Activated CD8-positive, alpha-beta T cell treated with anti-CD3 and anti-CD28 coated beads for 36 hours (primary cell): Measurements from ENCODE around the gene UVRAG. TPM values are rescaled to one million over a fixed set of nuclear protein-coding genes. Genes with fewer than 3 reads are reported as not detected.

Source experiments
- ATAC-seq: fragments of 200-7000 bp; cut with Tn5 transposase; one replicate; pipeline ENCODE4 v1.10.0; 2021; ENCODE audit warnings: mild to moderate bottlenecking, moderate library complexity
- CTCF ChIA-PET: fragments of 350-600 bp; sonication (Branson Sonifier 250); formaldehyde crosslinking; loops from one replicate; lab custom pipeline; 2021; ENCODE audit warnings: antibody characterized with exemption; lab: Charles Lee
- POLR2A ChIA-PET: fragments of 350-600 bp; sonication (Branson Sonifier 250); formaldehyde crosslinking; loops from one replicate; lab custom pipeline; 2021; ENCODE audit warnings: antibody characterized with exemption; lab: Charles Lee
- DNase-seq: peaks from one replicate; pipeline ENCODE4 v3.0.0-alpha.2; 2020
- H3K27ac Mint-ChIP-seq: one replicate; pipeline ENCODE4 v1.8.0; 2021; ENCODE audit warnings: mild to moderate bottlenecking, mixed read lengths
- H3K27me3 Mint-ChIP-seq: one replicate; pipeline ENCODE4 v1.8.0; 2021; ENCODE audit warnings: mixed read lengths
- H3K36me3 Mint-ChIP-seq: one replicate; pipeline ENCODE4 v1.8.0; 2021; ENCODE audit warnings: low read depth, mixed read lengths
- H3K4me1 Mint-ChIP-seq: one replicate; pipeline ENCODE4 v1.8.0; 2021; ENCODE audit warnings: low read depth, mixed read lengths
- H3K4me3 Mint-ChIP-seq: one replicate; pipeline ENCODE4 v1.8.0; 2021; ENCODE audit warnings: mild to moderate bottlenecking, moderate library complexity, mixed read lengths
- H3K9me3 Mint-ChIP-seq: one replicate; pipeline ENCODE4 v1.8.0; 2021; ENCODE audit warnings: mixed read lengths
- intact Hi-C: fragments of 100-400 bp; cut with micrococcal nuclease; formaldehyde crosslinking; loops from one replicate; pipeline ENCODE4 v1.10.0; 2022
- total RNA-seq, 2 experiments: library from RNA; stranded (reverse); gene quantifications; one replicate each; pipeline ENCODE4 v1.2.3, GENCODE V29; 2021
- TF ChIP-seq, protein P1 (sequence below): fragments of 200-600 bp; IDR thresholded peaks from one replicate; pipeline ENCODE4 v1.8.0; 2022; ENCODE audit warnings: antibody characterized with exemption, mild to moderate bottlenecking

UVRAG gene
- total RNA-seq, 2 experiments from 2014 or later = 14.4 to 15.7 TPM

DNA sequence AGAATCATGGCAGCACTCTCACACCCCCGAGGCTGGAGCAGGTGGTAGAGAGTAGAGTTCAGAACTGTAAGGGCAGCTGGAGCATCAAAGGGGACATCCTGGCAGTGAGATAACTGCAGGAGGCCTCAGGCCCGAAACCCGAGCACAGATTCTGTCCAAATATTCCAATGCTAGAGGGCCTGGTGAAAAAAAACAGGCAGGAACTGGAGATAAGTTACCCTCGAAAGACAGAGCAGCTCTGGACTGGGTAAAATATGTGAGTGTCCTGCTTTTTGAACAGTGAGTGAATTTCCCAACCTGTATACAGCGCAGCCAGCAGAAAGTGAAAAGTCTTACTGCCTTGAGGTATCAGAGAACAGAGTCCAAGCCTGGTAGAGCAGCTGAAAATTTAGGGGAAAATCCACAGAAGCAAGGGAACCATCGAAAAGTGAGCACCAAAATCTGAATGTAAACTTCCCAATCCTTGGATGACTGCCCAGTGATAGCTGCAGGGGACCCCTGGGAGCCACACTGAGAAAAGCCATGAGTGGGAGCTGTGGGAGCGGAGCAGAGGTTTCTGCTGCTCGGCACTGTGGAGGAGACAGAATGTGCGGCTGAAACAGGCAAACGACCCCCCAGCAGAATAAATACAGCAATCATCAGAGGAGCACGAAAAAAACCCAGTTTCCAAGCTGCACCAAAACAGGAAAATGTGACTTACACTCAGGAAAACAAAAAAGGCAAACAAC lies 340.7 kb downstream of the UVRAG start:
- H3K4me1 Mint-ChIP-seq = peaks cover 25% of the 10 kb centered on the region
- DNase-seq (no peak), ATAC-seq (no peak)
- ChIA-PET CTCF (interaction anchor here (2.0 kb wide), 1 partner anchor 259 kb away, joined by 7 read pairs; no protein-coding TSS in a partner anchor), POLR2A (no interaction called here)
- H3K4me3 Mint-ChIP-seq = no peak overlapping the region
- peaks cover 8% of the 10 kb centered on the region for H3K27me3 Mint-ChIP-seq
- H3K36me3 Mint-ChIP-seq = no peaks in the 10 kb centered on the region
- TF ChIP-seq, protein P1, sequence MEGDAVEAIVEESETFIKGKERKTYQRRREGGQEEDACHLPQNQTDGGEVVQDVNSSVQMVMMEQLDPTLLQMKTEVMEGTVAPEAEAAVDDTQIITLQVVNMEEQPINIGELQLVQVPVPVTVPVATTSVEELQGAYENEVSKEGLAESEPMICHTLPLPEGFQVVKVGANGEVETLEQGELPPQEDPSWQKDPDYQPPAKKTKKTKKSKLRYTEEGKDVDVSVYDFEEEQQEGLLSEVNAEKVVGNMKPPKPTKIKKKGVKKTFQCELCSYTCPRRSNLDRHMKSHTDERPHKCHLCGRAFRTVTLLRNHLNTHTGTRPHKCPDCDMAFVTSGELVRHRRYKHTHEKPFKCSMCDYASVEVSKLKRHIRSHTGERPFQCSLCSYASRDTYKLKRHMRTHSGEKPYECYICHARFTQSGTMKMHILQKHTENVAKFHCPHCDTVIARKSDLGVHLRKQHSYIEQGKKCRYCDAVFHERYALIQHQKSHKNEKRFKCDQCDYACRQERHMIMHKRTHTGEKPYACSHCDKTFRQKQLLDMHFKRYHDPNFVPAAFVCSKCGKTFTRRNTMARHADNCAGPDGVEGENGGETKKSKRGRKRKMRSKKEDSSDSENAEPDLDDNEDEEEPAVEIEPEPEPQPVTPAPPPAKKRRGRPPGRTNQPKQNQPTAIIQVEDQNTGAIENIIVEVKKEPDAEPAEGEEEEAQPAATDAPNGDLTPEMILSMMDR = no peak
- no peak overlapping the region for H3K27ac Mint-ChIP-seq
- no peaks in the 10 kb centered on the region for H3K9me3 Mint-ChIP-seq
- intact Hi-C loops = no loop called here

DNA sequence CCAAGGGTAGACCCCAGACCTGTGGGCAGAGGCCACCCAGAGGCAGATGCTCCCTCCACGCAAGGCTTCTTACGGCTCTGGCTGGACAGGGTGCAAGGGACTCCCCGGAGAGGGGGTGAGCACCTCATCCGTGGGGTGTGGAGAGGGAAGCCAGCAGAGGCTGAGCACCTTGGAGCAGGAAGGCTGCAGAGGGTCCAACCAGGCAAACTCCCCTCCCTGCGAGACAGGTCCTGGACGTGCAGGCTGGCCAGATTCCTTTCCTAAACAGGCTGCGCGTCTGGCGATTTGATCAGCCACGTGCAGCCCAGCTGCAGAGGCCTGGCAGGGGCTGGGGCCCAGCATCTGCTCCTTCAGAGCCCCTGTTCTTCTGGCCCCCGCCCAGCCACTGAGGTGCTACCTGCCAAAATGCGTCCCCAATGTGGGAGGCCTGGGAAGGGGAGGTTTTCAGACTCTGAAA lies 342.0 kb downstream of the UVRAG start:
- TF ChIP-seq, protein P1 = no peak
- no peaks in the 10 kb centered on the region for H3K36me3 Mint-ChIP-seq
- DNase-seq (no peak), ATAC-seq (no peak)
- H3K9me3 Mint-ChIP-seq = no peaks in the 10 kb centered on the region
- ChIA-PET POLR2A (no interaction called here), CTCF (interaction anchor here (1.2 to 2.0 kb wide), 2 partner anchors 260 to 290 kb away, joined by 3 to 7 read pairs; no protein-coding TSS in a partner anchor)
- no peak overlapping the region for H3K4me3 Mint-ChIP-seq
- H3K27me3 Mint-ChIP-seq = peaks cover 5% of the 10 kb centered on the region
- no peak overlapping the region for H3K27ac Mint-ChIP-seq
- intact Hi-C loops = no loop called here
- peaks cover 19% of the 10 kb centered on the region for H3K4me1 Mint-ChIP-seq

DNA sequence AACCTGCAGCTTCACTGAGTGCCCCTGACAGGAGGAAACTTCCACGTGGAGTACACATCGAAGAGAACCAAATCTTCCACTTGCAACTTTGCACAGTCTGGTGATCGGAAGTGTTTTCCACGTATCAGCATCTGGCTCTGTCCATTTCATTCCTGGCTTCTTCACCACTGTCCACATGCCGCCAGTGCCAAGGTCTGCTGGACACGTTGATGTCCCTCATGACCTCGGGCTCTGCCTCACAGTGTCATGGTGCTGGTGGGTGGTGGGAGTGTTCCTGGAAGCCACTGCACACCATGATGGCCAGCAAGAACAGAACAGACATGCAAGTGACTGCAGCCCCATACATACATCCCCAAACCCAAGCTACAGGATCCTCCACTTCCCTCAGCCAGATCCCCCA lies 342.9 kb downstream of the UVRAG start:
- Mint-ChIP-seq H3K4me3 (no peak overlapping the region), H3K27ac (no peak overlapping the region), H3K27me3 (peaks cover 2% of the 10 kb centered on the region), H3K9me3 (no peaks in the 10 kb centered on the region), H3K36me3 (no peaks in the 10 kb centered on the region), H3K4me1 (peaks cover 11% of the 10 kb centered on the region)
- DNase-seq = no peak
- TF ChIP-seq, protein P1 = no peak
- ATAC-seq = no peak
- CTCF ChIA-PET = interaction anchor here (1.2 kb wide), 1 partner anchor 291 kb away, joined by 3 read pairs; no protein-coding TSS in a partner anchor
- POLR2A ChIA-PET = interaction anchor here (0.6 kb wide), 1 partner anchor 1011 kb away, joined by 8 read pairs; no protein-coding TSS in a partner anchor
- intact Hi-C loops = no loop called here

DNA sequence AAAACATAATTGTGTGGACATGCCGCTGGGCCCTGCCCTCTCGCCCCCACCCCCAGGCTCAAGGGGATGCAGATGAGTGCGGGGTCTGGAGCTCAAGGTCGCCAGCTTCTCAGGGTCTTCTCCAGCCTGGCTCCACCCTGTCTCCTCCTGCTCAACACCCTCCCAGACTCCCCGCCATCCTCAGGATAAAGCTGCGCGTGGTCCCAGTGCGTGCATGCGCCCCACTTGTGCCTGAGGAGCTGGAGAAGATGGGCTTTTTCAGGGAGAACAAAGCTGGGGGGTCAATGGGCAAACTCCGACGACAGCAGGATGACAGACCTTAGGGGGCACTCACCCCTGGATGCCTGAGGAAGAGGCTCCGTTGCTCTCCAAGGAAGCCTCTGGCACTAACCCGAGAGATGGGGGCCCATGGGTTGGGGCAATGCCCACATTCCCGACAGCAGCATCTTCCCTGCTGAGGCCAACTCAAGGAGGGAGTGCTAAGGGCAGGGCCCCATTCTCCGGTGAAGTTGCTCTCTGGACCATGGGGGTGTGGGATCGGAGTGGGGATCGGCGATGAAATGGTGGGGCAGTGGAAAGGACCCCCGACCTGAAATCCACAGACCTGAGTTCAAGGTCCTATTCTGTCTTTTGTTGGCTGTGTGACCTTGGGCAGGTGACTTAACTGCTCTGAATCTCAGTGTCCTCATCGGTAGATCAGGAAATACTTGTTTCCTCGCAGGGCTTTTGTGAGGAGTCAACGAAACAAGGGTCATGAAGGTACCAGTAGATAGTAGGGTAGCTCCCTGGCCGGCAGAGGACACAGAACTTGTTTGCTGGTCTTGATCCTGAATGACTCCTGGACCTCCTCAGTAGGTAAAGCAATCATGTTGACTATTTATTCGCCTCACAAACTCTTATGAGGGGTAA lies 343.6 kb downstream of the UVRAG start:
- Mint-ChIP-seq H3K27ac (no peak overlapping the region), H3K4me1 (peaks cover 3% of the 10 kb centered on the region), H3K9me3 (no peaks in the 10 kb centered on the region), H3K36me3 (no peaks in the 10 kb centered on the region), H3K27me3 (no peaks in the 10 kb centered on the region), H3K4me3 (no peak overlapping the region)
- ChIA-PET CTCF (interaction anchor here (0.6 to 1.2 kb wide), 2 partner anchors 292 to 435 kb away, joined by 3 read pairs; no protein-coding TSS in a partner anchor), POLR2A (no interaction called here)
- TF ChIP-seq, protein P1 = no peak
- no peak for DNase-seq
- no peak for ATAC-seq
- intact Hi-C loops = no loop called here
